VCaP (cell line): Measurements from ENCODE around the gene CIROP.

Source experiments
- H3K27ac ChIP-seq: fragments of 450-650 bp; 2 replicates; pipeline ENCODE4 v1.5.1; 2017
- TF ChIP-seq, protein P1 (sequence below): fragments of 450-650 bp; conservative IDR thresholded peaks from 2 replicates; pipeline ENCODE4 v1.5.1; 2017; ENCODE audit warnings: mild to moderate bottlenecking, moderate library complexity

The CIROP gene

GRCh38 chr14:23077962-23078361 is 26.8 kb downstream of the CIROP start:
- TF ChIP-seq, protein P1, sequence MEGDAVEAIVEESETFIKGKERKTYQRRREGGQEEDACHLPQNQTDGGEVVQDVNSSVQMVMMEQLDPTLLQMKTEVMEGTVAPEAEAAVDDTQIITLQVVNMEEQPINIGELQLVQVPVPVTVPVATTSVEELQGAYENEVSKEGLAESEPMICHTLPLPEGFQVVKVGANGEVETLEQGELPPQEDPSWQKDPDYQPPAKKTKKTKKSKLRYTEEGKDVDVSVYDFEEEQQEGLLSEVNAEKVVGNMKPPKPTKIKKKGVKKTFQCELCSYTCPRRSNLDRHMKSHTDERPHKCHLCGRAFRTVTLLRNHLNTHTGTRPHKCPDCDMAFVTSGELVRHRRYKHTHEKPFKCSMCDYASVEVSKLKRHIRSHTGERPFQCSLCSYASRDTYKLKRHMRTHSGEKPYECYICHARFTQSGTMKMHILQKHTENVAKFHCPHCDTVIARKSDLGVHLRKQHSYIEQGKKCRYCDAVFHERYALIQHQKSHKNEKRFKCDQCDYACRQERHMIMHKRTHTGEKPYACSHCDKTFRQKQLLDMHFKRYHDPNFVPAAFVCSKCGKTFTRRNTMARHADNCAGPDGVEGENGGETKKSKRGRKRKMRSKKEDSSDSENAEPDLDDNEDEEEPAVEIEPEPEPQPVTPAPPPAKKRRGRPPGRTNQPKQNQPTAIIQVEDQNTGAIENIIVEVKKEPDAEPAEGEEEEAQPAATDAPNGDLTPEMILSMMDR, result no peak
- H3K27ac ChIP-seq, result no peak overlapping the region

GRCh38 chr14:23076785-23077408 is 27.9 kb downstream of the CIROP start:
- H3K27ac ChIP-seq, result no peak overlapping the region
- TF ChIP-seq, protein P1, result peak; percentile 83

- no peak overlapping the region for H3K27ac ChIP-seq
- TF ChIP-seq, protein P1, result no peak
Measured at GRCh38 chr14:23074906-23075305, 29.9 kb downstream of the CIROP start.

DNA sequence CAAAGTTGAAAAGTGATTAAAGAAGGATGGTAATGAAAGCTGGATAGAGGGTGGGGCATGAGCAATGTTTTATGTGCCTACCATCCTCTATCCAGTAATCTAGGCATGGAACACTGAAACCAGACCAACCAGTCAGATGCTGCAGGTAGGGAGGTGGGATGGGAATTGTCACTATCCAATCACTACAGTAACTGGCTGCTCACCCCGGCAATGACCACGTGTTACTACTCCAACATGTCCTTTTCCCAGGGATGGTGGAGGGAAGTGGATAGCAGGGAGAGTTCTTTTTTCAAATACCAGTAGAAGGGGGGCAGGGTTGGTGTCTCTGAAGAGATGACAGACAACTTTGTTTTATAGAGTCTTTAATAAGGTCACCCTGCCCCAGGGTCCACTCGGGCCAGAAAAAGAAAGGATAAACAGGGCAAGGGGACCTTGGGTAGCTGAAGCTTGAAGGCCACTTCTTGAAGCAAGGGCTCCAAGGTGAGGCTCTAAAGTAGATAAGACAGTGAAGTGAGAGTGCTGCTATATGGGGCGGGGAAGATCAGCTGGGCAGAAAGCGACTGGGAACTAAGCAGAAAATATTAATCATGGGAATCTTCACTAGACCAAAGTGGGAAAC is 32.8 kb downstream of the CIROP start:
- H3K27ac ChIP-seq, result peak overlapping the region; percentile 83
- TF ChIP-seq, protein P1, result no peak

GRCh38 chr14:23071244-23071920 is 33.4 kb downstream of the CIROP start:
- TF ChIP-seq, protein P1, result no peak
- H3K27ac ChIP-seq, result peak overlapping the region; percentile 83

- peak overlapping the region; percentile 83 for H3K27ac ChIP-seq
- TF ChIP-seq, protein P1, result no peak
Measured at GRCh38 chr14:23070262-23071129, 34.3 kb downstream of the CIROP start.

GRCh38 chr14:23069413-23069806 is 35.4 kb downstream of the CIROP start:
- peak overlapping the region; percentile 32; the same call in 1 of the 2 replicates for H3K27ac ChIP-seq
- TF ChIP-seq, protein P1, result no peak
